IPS-20b (cell line): Measurements from ENCODE around the gene SF1.

Experiments used
- H3K27ac ChIP-seq: one replicate; pipeline ENCODE4 v1.5.1; 2013; ENCODE audit warnings: low read length
- H3K27me3 ChIP-seq: 2 replicates; pipeline ENCODE4 v1.6.1; 2013; ENCODE audit warnings: mild to moderate bottlenecking, low read length, inconsistent platforms; ENCODE audit not compliant: insufficient read depth
- H3K36me3 ChIP-seq: 2 replicates; pipeline ENCODE4 v1.6.1; 2013; ENCODE audit warnings: low read depth, mild to moderate bottlenecking, inconsistent platforms, low read length, moderate library complexity; ENCODE audit not compliant: insufficient read depth
- H3K4me1 ChIP-seq: 2 replicates; pipeline ENCODE4 v1.6.1; 2013; ENCODE audit warnings: mild to moderate bottlenecking, control low read depth, inconsistent platforms, low read length, moderate library complexity; ENCODE audit not compliant: insufficient read depth
- H3K4me3 ChIP-seq: 2 replicates; pipeline ENCODE4 v1.5.1; 2013; ENCODE audit warnings: mild to moderate bottlenecking, low read length, inconsistent platforms
- H3K9ac ChIP-seq: 2 replicates; pipeline ENCODE4 v1.6.1; 2013; ENCODE audit warnings: low read depth, mild to moderate bottlenecking, inconsistent platforms, low read length, moderate library complexity
- H3K9me3 ChIP-seq: 2 replicates; pipeline ENCODE4 v1.6.1; 2013; ENCODE audit warnings: mild to moderate bottlenecking, low read depth, low read length, inconsistent platforms; ENCODE audit not compliant: insufficient read depth

SF1 gene

DNA sequence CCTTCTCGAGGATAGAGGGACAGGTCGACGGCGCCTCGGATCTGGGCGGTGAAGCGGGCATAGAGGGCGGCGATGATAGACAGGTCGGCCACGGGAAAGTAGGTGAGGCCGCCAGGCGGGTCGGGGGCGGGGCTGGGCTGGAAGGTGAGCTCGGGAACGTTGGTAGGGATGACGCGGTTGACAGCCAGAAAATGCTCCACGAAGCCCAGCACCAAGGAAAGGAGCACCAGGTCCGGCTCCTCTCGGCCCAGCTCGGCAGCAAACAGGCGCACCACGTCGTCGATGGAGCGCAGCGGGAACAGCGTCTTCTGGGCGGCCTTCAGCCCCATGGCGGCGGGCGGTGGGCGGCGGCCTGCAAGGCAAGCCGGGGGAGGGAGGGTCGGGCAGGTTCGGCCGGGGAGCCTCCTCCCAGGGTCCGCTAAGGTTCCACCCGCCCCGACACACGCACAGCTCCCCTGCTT, 31.5 kb upstream of the SF1 start:
- Histone ChIP-seq H3K4me3 (peak overlapping the region; percentile 91), H3K27ac (no peak overlapping the region), H3K9me3 (no peaks in the 10 kb centered on the region), H3K36me3 (peaks cover 35% of the 10 kb centered on the region), H3K27me3 (no peaks in the 10 kb centered on the region), H3K9ac (peak overlapping the region; percentile 77; the same call in 1 of the 2 replicates), H3K4me1 (peaks cover 6% of the 10 kb centered on the region; the same call in 1 of the 2 replicates)

DNA sequence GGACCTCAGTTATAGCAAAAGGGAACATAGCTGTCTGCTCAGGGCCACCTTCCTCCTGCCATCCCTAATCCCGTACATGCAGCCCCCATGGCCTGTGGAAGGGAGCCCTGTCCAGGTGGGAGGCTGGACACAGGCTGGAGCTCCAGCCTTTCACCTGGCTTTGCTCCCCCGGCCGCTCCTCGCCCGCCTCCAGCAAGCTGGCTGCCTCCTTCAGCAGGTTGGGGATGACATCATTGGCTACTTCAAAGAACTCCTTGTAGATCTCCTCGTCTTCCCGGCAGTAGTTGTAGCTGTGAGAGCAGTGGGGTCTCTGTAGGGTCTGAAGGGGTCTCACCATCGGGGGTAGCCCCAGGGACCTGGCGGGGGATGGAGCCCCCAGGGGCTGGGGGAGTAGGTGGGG, 27.1 kb upstream of the SF1 start:
- Histone ChIP-seq H3K4me1 (peaks cover 10% of the 10 kb centered on the region; the same call in 1 of the 2 replicates), H3K27ac (no peak overlapping the region), H3K4me3 (no peak overlapping the region), H3K36me3 (peaks cover 35% of the 10 kb centered on the region), H3K9me3 (no peaks in the 10 kb centered on the region), H3K27me3 (no peaks in the 10 kb centered on the region), H3K9ac (no peak overlapping the region)

DNA sequence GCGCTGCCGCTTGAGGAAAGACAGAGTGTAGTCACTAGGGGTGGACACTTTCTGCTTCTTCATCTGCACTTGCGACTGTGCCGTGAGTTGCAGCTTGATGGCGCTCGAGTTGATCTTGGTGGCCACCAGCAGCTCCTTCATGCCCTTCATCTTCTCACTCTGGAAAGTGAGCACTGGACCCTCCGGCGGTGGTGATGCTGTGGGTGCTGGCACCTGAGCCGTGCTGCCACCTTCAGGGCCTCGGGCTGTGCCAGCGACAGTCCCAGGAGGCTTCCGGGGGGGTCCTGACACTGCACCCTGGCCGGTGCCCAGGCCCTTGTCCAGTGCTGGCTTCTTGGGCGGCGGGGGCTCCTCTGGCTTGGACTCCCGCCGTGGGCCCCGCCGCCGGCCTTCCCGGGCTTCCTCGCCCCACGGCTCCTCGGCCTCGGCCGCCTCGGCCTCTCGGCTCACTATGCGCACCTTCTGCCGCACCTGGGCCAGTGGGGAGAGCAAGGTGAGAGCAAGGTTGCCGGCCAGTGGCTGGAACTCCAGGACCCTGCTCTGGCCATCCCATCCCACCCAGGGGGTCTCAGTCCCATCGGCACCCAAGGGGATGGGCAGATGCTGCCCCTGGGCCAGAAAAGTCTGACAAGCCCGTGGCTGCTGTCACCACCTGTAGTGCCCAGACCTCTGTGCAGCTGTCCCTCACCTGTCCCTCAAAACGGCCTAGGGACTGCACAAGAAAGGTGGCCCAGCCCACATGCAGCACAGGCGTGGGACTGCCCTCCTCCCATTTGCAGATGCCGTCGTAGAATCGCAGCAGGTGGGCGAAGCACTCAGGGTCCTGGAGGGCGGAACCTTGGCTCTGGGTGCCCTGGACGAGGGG, 26.2 kb upstream of the SF1 start:
- H3K4me1 ChIP-seq, result peaks cover 9% of the 10 kb centered on the region; the same call in 1 of the 2 replicates

DNA sequence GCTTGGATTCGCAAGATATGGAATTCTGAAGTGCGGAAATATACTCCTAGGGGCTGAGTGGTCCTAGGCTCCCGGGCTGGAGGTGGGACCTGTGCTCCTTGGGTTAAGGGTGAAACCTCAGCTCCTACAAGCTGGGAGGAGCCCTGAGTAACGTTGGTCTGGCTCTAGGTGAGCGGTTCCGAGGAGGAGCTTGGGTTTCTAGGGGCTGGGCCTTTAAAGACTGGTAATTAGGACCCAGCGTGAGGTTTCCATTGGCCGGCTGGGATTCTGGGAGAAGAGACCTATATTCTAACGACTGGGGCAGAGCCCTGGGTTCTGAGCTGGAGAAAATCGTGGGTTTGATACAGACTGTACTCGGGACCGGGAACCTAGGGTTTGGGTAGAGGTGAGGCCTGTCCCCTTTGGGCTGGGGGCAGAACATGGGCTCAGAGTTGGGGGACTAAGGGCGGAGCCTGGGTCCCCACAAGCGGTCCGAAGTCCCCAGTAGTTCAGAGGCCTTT, 25.6 kb upstream of the SF1 start:
- Histone ChIP-seq H3K4me3 (peak overlapping the region; percentile 78), H3K27ac (peak overlapping the region; percentile 57), H3K4me1 (peaks cover 4% of the 10 kb centered on the region; the same call in 1 of the 2 replicates), H3K9ac (peak overlapping the region; percentile 84; the same call in 1 of the 2 replicates), H3K27me3 (no peaks in the 10 kb centered on the region), H3K9me3 (no peaks in the 10 kb centered on the region), H3K36me3 (peaks cover 35% of the 10 kb centered on the region)

More for the DNA sequence above, 26.2 kb upstream of the SF1 start:
- no peaks in the 10 kb centered on the region for H3K27me3 ChIP-seq
- H3K27ac ChIP-seq, result no peak overlapping the region
- peak overlapping the region; percentile 78; the same call in 1 of the 2 replicates for H3K4me3 ChIP-seq
- peaks cover 35% of the 10 kb centered on the region for H3K36me3 ChIP-seq
- H3K9ac ChIP-seq, result peak overlapping the region; percentile 84; the same call in 1 of the 2 replicates
- H3K9me3 ChIP-seq, result no peaks in the 10 kb centered on the region

DNA sequence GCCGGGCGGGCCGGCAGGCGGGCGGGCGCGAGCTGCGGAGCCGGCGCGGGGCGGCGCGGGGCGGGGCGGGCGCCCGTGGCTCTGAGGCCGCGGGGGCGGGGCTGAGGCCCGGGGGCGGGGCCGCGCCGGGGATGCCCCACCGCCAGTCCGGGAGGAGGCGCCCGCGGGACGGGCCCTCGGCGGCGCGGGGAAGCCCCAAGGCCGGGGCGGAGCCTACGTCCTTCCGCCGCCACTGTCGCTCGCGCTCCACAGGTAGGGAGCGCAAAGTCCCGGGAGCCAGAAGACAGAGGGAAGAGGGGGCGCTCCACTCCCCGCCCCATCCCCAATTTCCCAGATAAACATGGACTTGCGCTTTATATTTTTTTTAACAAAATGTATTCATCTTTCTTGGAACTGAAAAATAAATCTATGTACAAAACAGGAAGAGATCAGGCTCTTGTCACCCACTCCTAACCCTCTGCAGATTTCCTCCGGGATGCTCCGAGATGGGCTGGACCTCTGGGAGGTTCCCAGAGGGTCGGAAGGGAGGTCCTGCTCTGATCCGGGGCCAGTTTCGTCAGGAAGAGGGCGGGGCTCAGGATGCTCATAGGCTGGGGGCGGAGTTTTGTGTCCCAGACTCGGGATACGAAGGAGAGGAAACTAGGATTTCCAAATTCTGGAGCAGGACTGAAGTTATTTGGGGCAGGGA, 25.0 kb upstream of the SF1 start, which contains the start of gene MAP4K2:
TSS of gene MAP4K2 (minus strand) at position 57 of the 688 bp plus-strand sequence. CDS start 65 bp downstream, outside the sequence.
- Histone ChIP-seq H3K9ac (peak within 1 kb of the TSS; percentile 84; the same call in 1 of the 2 replicates), H3K4me1 (peaks cover 4% of the 10 kb centered on the region; the same call in 1 of the 2 replicates), H3K36me3 (peaks cover 35% of the 10 kb centered on the region)

DNA sequence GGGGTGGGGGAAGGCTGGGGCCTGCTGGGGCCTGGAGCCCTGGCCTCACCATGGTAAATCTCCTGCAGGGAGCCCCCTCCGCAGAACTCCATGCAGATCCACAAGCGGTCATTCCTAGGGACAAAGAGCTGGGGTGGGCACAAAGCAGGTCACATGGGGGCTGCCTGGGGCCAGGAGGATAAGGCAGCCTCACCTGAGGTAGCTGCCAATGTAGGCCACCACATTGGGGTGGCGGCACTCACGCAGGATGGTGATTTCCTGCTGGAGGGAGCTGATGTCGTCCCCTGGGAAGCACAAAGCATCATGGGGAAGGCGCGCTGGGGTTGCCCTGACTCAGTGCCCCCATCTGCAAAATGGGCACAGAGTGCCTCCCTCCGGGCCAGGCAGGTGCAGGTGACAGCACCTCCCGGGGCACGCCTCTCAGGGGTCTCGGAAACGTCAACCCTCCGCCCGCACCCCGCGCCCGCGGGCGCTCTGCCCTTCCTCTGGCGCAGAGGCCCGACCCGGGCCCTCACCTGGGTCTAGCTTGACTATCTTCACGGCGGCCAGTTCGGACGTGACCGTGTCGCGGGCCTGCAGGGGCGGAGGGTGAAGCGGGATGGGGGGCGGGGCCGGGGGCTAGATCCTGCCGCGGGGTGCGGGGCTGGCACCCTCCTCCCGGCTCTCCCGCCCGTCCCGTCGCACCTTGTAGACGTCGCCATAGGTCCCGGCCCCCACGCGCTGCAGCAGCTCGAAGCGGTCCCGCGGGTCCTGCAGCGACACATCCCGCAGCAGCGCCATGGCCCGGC, 24.2 kb upstream of the SF1 start:
- Histone ChIP-seq H3K36me3 (peaks cover 27% of the 10 kb centered on the region), H3K9me3 (no peaks in the 10 kb centered on the region), H3K4me1 (peaks cover 4% of the 10 kb centered on the region; the same call in 1 of the 2 replicates), H3K27me3 (no peaks in the 10 kb centered on the region), H3K27ac (no peak overlapping the region), H3K4me3 (peak overlapping the region; percentile 66), H3K9ac (peak overlapping the region; percentile 32; the same call in 1 of the 2 replicates)

More for the DNA sequence above, 25.0 kb upstream of the SF1 start, which contains the start of gene MAP4K2:
- Histone ChIP-seq H3K4me3 (peak within 1 kb of the TSS; percentile 78), H3K27me3 (no peaks in the 10 kb centered on the region), H3K27ac (peak within 1 kb of the TSS; percentile 57), H3K9me3 (no peaks in the 10 kb centered on the region)

DNA sequence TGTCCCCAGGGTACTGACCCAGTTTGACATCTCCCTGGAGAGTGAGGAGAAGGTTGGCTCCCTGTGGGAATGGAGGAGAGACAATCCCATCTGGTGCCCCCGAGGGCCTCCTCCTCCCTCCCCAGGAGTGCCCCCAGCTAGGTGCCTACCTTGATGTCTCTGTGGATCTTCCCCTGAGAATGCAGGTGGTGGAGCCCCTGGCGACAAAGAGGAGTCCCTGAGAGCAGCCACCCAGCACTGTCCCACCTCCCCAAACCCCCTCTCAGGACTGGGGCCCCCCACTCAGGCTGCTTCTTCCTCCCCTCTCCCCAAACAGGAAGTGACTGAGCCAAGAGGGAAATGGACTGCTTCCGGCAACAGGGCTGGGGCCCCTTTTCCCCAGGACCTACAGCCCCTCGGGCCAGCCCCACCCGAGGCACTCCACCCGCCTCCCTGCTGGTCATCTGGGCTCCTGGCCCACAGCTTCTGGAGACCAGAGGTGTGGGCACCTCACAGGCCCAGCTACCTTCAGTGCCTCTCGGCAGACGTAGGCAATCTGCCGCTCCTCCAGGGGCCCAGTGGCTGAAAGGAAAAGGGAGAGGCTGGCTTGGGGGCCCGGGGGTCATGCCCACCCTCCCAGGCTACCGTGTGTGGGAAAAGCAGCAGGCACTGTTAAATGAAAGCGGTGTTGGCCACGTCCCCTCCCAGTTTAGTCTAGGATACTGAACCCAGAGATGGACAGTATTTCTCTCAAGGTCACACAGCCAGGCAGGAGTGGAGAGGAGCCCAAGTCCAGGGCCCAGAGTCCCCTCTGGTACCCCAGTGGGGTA, 23.4 kb upstream of the SF1 start:
- Histone ChIP-seq H3K4me3 (0 out of 2 replicates have a peak overlapping the region, but pooled peaks have one; percentile 66), H3K27me3 (no peaks in the 10 kb centered on the region), H3K4me1 (peaks cover 4% of the 10 kb centered on the region; the same call in 1 of the 2 replicates), H3K9me3 (no peaks in the 10 kb centered on the region), H3K27ac (no peak overlapping the region), H3K9ac (peak overlapping the region; percentile 32; the same call in 1 of the 2 replicates), H3K36me3 (peaks cover 19% of the 10 kb centered on the region)

DNA sequence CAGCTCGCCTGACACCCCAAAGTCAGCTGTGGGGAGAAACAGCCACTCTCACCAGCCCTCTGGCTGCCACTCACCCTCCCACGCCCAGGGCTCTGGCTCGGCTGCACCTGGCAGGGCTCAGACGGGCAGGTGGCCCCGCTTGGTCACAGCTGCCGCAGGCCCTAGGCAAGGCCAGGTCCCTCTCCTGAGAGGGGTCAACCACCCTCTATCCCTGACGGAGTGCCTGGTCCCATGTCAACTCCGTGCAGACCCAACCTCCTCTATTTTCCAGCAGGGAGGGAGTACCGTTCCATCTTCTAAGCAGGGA, 22.8 kb upstream of the SF1 start:
- Histone ChIP-seq H3K9ac (no peak overlapping the region), H3K4me1 (peaks cover 4% of the 10 kb centered on the region; the same call in 1 of the 2 replicates), H3K27me3 (no peaks in the 10 kb centered on the region), H3K9me3 (no peaks in the 10 kb centered on the region), H3K4me3 (no peak overlapping the region), H3K36me3 (peaks cover 13% of the 10 kb centered on the region), H3K27ac (no peak overlapping the region)

DNA sequence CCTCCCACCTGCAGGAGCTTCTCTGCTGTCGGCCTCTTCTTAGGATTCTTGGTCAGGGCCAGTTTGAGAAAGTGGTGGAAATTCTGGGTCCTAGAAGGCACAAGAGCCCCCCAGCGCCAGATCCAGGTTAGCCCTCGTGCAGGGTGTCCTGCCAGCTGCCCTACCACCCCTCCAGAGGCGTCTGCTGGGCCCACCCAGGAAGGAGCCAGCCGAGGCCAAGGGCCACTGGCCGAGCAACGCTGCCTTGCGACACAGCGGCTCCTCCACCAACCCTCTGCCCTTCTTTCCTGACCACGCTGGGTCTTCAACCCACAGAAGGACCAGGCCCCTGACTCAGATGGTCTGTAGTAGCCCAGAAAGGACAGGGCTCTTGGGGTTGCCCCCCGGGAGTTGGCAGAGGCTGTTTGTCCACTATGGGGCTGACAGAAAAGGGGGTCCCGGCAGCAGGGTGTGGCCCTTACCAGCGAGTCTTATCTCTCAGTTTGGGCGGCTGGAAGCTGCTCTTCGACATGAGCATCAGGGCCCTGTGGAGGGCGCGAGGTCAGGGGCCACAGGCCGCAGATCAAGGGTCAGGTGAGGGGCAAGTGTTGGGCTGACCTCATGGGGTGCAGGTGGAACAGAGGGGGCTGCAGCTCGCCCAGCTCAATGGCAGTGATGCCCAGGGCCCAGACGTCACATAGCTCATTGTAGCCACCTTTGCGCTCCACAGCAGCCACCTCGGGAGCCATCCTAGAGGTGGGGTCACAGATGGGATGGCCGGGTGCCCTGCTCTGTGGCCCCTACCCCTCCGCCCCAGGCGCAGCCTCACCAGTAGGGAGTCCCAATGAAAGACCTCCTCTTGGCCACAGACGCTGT, 22.2 kb upstream of the SF1 start:
- Histone ChIP-seq H3K4me1 (peaks cover 4% of the 10 kb centered on the region; the same call in 1 of the 2 replicates), H3K4me3 (no peak overlapping the region), H3K36me3 (peaks cover 7% of the 10 kb centered on the region), H3K9me3 (no peaks in the 10 kb centered on the region), H3K27me3 (no peaks in the 10 kb centered on the region), H3K27ac (no peak overlapping the region), H3K9ac (no peak overlapping the region)
